HepG2 (cell line): ENCODE data around the gene SLC4A11. TPM values are rescaled to one million over a fixed set of nuclear protein-coding genes. Genes with fewer than 3 reads are reported as not detected.

Experiments
- CCAR2 ChIP-seq: fragments of 200-400 bp; formaldehyde crosslinking; optimal IDR thresholded peaks from 2 replicates; pipeline ENCODE3; 2018; ENCODE audit warnings: low read depth, mild to moderate bottlenecking, low read length, moderate library complexity
- FOXA1 ChIP-seq, 2 experiments: fragments of 450-650 bp in 1 of 2; sonication (generic) in 1 of 2; formaldehyde crosslinking in 1 of 2; IDR thresholded peaks; 2 replicates each; pipeline versions ENCODE4 v1.4.0 to v1.6.1; 2016 to 2020; ENCODE audit warnings: missing genetic modification reagents in 1 of 2
- NKX3-1 ChIP-seq: sonication (generic); formaldehyde crosslinking; IDR thresholded peaks from 2 replicates; pipeline ENCODE4 v1.5.0; 2020; ENCODE audit warnings: missing genetic modification reagents
- RBM22 ChIP-seq: fragments of 200-400 bp; formaldehyde crosslinking; optimal IDR thresholded peaks from 2 replicates; pipeline ENCODE3; 2017; ENCODE audit warnings: mild to moderate bottlenecking, low read length, moderate library complexity
- STAT5B ChIP-seq: sonication (generic); formaldehyde crosslinking; IDR thresholded peaks from 2 replicates; pipeline ENCODE4 v1.4.0; 2020; ENCODE audit warnings: missing genetic modification reagents
- U2AF2 ChIP-seq: fragments of 200-400 bp; formaldehyde crosslinking; IDR thresholded peaks from 2 replicates; pipeline ENCODE4 v1.6.1; 2017; ENCODE audit warnings: low read depth, mild to moderate bottlenecking, low read length
- ZBTB1 ChIP-seq: sonication (generic); formaldehyde crosslinking; IDR thresholded peaks from 2 replicates; pipeline ENCODE4 v1.4.0; 2020; ENCODE audit warnings: missing genetic modification reagents, borderline replicate concordance
- ZNF383 ChIP-seq: sonication (generic); formaldehyde crosslinking; IDR thresholded peaks from 2 replicates; pipeline ENCODE4 v1.4.0; 2020; ENCODE audit warnings: missing genetic modification reagents, mild to moderate bottlenecking, borderline replicate concordance
- ZNF547 ChIP-seq: sonication (generic); formaldehyde crosslinking; IDR thresholded peaks from 2 replicates; pipeline ENCODE4 v1.5.1; 2020; ENCODE audit warnings: mild to moderate bottlenecking, missing genetic modification reagents
- ZNF629 ChIP-seq: sonication (generic); formaldehyde crosslinking; conservative IDR thresholded peaks from 2 replicates; pipeline ENCODE4 v1.5.0; 2020; ENCODE audit warnings: missing genetic modification reagents
- ZNF674 ChIP-seq: sonication (generic); formaldehyde crosslinking; IDR thresholded peaks from 2 replicates; pipeline ENCODE4 v1.5.0; 2020; ENCODE audit warnings: low read depth, mild to moderate bottlenecking, missing genetic modification reagents
- ZNF788 ChIP-seq: sonication (generic); formaldehyde crosslinking; IDR thresholded peaks from 2 replicates; pipeline ENCODE4 v1.5.0; 2020; ENCODE audit warnings: mild to moderate bottlenecking, missing genetic modification reagents, borderline replicate concordance
- polyA plus RNA-seq, 8 experiments: library from polyadenylated mRNA; depleted of rRNA in 3 of 8; stranded (reverse) in 7 of 8; unstranded in 1 of 8; fragments of >200 nt; fragmentation: Illumina TruSeq in 4 of 8; extraction: Trizol in 4 of 8; gene quantifications; 2 replicates each; pipeline versions ENCODE4 v1.2.1 to v1.2.3, GENCODE V29; 2011 to 2016; ENCODE audit warnings: low read depth in 4 of 8, missing spikeins in 1 of 8, mixed read lengths in 1 of 8; ENCODE audit not compliant: insufficient read depth in 1 of 8
- total RNA-seq, 5 experiments: library from RNA; depleted of rRNA; stranded (reverse); fragments of >200 nt; fragmentation: Illumina TruSeq; extraction: Trizol; gene quantifications; 2 replicates each; pipeline ENCODE4 v1.2.3, GENCODE V29; 2016; ENCODE audit warnings: low read depth in 1 of 5
- TF ChIP-seq, protein P1 (sequence below): sonication (generic); formaldehyde crosslinking; IDR thresholded peaks from one replicate; pipeline ENCODE4 v1.5.1; 2020; ENCODE audit warnings: mild to moderate bottlenecking, missing genetic modification reagents; ENCODE audit errors: not compliant biosample characterization
- TF ChIP-seq, protein P2 (sequence below): sonication (generic); formaldehyde crosslinking; IDR thresholded peaks from 2 replicates; pipeline ENCODE4 v1.8.0; 2023; ENCODE audit warnings: mild to moderate bottlenecking, missing genetic modification reagents
- TF ChIP-seq, protein P3 (sequence below): sonication (generic); formaldehyde crosslinking; IDR thresholded peaks from 2 replicates; pipeline ENCODE4 v1.4.0; 2020; ENCODE audit warnings: mild to moderate bottlenecking, missing genetic modification reagents
- TF ChIP-seq, protein P4 (sequence below): sonication (generic); formaldehyde crosslinking; IDR thresholded peaks from 2 replicates; pipeline ENCODE4 v1.4.0; 2020; ENCODE audit warnings: missing genetic modification reagents, mild to moderate bottlenecking, borderline replicate concordance

SLC4A11 gene
- total and polyA plus RNA-seq, 2 of the 13 experiments (the other 11 are each of a cell fraction or from before 2014, with no cell fraction given), result 3.9 to 27.0 TPM

DNA sequence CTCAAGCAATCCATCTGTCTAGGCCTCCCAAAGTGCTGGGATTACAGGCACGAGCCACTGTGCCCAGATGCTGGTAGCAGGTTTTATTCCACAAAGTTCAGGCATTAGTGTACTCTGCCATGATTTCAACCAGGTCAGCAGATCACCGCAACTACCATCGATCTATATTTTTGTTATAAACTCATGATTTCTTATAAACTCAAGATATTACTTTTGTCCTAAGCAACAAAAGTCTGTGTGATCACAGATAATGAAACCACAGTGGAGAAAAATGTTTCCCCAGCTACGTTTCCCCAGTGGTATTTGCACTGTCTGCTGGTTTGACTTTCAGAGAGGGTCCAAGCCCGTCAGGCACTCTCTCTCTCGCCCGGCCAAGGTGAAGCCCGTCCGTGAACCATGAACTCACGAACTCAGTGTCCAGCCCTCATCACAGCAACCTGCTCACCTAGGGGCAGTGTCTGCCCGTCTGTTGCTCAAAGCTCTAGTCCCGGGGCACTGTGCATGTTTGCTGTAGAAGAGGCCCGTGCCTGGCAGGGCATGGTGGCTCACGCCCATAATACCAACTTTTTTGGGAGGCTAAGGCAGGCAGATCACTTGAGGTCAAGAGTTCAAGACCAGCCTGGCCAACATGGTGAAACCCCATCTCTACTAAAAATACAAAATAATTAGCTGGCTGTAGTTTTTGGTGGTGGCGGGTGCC, 7.0 kb downstream of the SLC4A11 start (continued):
- TF ChIP-seq, protein P1, sequence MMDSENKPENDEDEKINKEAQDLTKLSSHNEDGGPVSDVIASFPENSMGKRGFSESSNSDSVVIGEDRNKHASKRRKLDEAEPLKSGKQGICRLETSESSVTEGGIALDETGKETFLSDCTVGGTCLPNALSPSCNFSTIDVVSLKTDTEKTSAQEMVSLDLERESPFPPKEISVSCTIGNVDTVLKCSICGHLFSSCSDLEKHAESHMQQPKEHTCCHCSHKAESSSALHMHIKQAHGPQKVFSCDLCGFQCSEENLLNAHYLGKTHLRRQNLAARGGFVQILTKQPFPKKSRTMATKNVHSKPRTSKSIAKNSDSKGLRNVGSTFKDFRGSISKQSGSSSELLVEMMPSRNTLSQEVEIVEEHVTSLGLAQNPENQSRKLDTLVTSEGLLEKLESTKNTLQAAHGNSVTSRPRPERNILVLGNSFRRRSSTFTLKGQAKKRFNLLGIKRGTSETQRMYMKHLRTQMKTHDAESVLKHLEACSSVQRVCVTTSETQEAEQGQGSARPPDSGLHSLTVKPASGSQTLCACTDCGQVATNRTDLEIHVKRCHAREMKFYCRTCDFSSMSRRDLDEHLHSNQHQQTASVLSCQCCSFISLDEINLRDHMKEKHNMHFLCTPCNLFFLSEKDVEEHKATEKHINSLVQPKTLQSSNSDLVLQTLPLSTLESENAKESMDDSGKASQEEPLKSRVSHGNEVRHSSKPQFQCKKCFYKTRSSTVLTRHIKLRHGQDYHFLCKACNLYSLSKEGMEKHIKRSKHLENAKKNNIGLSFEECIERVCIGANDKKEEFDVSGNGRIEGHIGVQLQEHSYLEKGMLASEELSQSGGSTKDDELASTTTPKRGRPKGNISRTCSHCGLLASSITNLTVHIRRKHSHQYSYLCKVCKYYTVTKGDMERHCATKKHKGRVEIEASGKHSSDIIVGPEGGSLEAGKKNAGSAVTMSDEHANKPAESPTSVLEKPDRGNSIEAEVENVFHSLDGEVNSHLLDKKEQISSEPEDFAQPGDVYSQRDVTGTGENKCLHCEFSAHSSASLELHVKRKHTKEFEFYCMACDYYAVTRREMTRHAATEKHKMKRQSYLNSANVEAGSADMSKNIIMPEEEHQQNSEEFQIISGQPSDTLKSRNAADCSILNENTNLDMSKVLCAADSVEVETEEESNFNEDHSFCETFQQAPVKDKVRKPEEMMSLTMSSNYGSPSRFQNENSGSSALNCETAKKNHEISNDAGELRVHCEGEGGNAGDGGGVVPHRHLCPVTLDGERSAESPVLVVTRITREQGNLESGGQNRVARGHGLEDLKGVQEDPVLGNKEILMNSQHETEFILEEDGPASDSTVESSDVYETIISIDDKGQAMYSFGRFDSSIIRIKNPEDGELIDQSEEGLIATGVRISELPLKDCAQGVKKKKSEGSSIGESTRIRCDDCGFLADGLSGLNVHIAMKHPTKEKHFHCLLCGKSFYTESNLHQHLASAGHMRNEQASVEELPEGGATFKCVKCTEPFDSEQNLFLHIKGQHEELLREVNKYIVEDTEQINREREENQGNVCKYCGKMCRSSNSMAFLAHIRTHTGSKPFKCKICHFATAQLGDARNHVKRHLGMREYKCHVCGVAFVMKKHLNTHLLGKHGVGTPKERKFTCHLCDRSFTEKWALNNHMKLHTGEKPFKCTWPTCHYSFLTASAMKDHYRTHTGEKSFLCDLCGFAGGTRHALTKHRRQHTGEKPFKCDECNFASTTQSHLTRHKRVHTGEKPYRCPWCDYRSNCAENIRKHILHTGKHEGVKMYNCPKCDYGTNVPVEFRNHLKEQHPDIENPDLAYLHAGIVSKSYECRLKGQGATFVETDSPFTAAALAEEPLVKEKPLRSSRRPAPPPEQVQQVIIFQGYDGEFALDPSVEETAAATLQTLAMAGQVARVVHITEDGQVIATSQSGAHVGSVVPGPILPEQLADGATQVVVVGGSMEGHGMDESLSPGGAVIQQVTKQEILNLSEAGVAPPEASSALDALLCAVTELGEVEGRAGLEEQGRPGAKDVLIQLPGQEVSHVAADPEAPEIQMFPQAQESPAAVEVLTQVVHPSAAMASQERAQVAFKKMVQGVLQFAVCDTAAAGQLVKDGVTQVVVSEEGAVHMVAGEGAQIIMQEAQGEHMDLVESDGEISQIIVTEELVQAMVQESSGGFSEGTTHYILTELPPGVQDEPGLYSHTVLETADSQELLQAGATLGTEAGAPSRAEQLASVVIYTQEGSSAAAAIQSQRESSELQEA (CRISPR knock-in tag), result no peak
- TF ChIP-seq RBM22 (no peak), CCAR2 (no peak), FOXA1 (IDR thresholded peaks at IDR 0.05) (no peak), FOXA1 (CRISPR knock-in tag; IDR thresholded peaks at IDR 0.05) (peak; percentile 54), U2AF2 (no peak), STAT5B (CRISPR knock-in tag) (no peak), ZNF547 (CRISPR knock-in tag) (no peak), ZBTB1 (CRISPR knock-in tag) (no peak), NKX3-1 (no peak), ZNF788 (CRISPR knock-in tag) (peak; percentile 88; the same call in 1 of the 2 replicates), ZNF674 (CRISPR knock-in tag) (no peak), ZNF629 (CRISPR knock-in tag) (peak; percentile 67), ZNF383 (CRISPR knock-in tag) (no peak)
- TF ChIP-seq, protein P2, sequence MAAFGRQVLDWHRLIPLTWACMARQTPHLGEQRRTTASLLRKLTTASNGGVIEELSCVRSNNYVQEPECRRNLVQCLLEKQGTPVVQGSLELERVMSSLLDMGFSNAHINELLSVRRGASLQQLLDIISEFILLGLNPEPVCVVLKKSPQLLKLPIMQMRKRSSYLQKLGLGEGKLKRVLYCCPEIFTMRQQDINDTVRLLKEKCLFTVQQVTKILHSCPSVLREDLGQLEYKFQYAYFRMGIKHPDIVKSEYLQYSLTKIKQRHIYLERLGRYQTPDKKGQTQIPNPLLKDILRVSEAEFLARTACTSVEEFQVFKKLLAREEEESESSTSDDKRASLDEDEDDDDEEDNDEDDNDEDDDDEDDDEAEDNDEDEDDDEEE (CRISPR knock-in tag), result no peak
- TF ChIP-seq, protein P3, sequence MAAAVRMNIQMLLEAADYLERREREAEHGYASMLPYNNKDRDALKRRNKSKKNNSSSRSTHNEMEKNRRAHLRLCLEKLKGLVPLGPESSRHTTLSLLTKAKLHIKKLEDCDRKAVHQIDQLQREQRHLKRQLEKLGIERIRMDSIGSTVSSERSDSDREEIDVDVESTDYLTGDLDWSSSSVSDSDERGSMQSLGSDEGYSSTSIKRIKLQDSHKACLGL (CRISPR knock-in tag), result no peak
- TF ChIP-seq, protein P4, sequence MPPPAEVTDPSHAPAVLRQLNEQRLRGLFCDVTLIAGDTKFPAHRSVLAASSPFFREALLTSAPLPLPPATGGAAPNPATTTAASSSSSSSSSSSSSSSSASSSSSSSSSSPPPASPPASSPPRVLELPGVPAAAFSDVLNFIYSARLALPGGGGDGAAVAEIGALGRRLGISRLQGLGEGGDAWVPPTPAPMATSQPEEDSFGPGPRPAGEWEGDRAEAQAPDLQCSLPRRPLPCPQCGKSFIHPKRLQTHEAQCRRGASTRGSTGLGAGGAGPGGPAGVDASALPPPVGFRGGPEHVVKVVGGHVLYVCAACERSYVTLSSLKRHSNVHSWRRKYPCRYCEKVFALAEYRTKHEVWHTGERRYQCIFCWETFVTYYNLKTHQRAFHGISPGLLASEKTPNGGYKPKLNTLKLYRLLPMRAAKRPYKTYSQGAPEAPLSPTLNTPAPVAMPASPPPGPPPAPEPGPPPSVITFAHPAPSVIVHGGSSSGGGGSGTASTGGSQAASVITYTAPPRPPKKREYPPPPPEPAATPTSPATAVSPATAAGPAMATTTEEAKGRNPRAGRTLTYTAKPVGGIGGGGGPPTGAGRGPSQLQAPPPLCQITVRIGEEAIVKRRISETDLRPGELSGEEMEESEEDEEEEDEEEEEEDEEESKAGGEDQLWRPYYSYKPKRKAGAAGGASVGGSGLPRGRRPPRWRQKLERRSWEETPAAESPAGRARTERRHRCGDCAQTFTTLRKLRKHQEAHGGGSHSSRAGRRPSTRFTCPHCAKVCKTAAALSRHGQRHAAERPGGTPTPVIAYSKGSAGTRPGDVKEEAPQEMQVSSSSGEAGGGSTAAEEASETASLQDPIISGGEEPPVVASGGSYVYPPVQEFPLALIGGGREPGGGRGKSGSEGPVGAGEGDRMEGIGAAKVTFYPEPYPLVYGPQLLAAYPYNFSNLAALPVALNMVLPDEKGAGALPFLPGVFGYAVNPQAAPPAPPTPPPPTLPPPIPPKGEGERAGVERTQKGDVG (CRISPR knock-in tag), result no peak
